ENCODE measurements around the gene RBM24.

The RBM24 gene

GRCh38 chr6:17251953-17252352 lies 29.2 kb upstream of the RBM24 start:
- TF ChIP-seq CTCF (IDR thresholded peaks at IDR 0.05; ENCODE audit: low read depth, low read length) = no peak
- DNase-seq (ENCODE audit: extremely low read depth, low read depth) = no peak

- no peak for TF ChIP-seq CTCF (IDR thresholded peaks at IDR 0.05; ENCODE audit: low read depth, low read length)
These were observed 22.4 kb upstream of the RBM24 start for GRCh38 chr6:17258749-17259148.

GRCh38 chr6:17265570-17265969 lies 15.6 kb upstream of the RBM24 start:
- no peak for DNase-seq (ENCODE audit: extremely low read depth, low read depth)
- TF ChIP-seq CTCF (IDR thresholded peaks at IDR 0.05; ENCODE audit: low read depth, low read length) = no peak

More at GRCh38 chr6:17258749-17259148, 22.4 kb upstream of the RBM24 start:
- DNase-seq (ENCODE audit: extremely low read depth, low read depth) = no peak

GRCh38 chr6:17267566-17267965 lies 13.6 kb upstream of the RBM24 start:
- no peak for DNase-seq (ENCODE audit: extremely low read depth, low read depth)
- no peak for TF ChIP-seq CTCF (IDR thresholded peaks at IDR 0.05; ENCODE audit: low read depth, low read length)

GRCh38 chr6:17268114-17268513 lies 13.0 kb upstream of the RBM24 start:
- no peak for TF ChIP-seq CTCF (IDR thresholded peaks at IDR 0.05; ENCODE audit: low read depth, low read length)
- no peak for DNase-seq (ENCODE audit: extremely low read depth, low read depth)

- no peak for TF ChIP-seq CTCF (IDR thresholded peaks at IDR 0.05; ENCODE audit: low read depth, low read length)
- no peak for DNase-seq (ENCODE audit: extremely low read depth, low read depth)
These were observed 11.3 kb upstream of the RBM24 start for GRCh38 chr6:17269840-17270239.

- DNase-seq (ENCODE audit: extremely low read depth, low read depth) = no peak
- TF ChIP-seq CTCF (IDR thresholded peaks at IDR 0.05; ENCODE audit: low read depth, low read length) = no peak
These were observed 9.5 kb upstream of the RBM24 start for GRCh38 chr6:17271628-17272027.

All from AG09319 (cell line).